Measurements from ENCODE around the gene PCDHAC1.

GRCh38 chr5:140978983-140979382 is 52.9 kb downstream of the PCDHAC1 start:
- no peak for TF ChIP-seq POLR2A (IDR thresholded peaks at IDR 0.05)
- TF ChIP-seq CTCF (IDR thresholded peaks at IDR 0.05) = no peak
- TF ChIP-seq POLR2AphosphoS5 (IDR thresholded peaks at IDR 0.05) = no peak
- no peak for TF ChIP-seq EP300 (IDR thresholded peaks at IDR 0.05)
